DND-41 (cell line): ENCODE results near the gene CCDC89.

ENCODE experiments used
- ATAC-seq: fragments of 200-7000 bp; cut with Tn5 transposase; 3 replicates; pipeline ENCODE4 v1.9.1; 2021; ENCODE audit warnings: low read depth; ENCODE audit not compliant: insufficient read depth
- DNase-seq: peaks from one replicate; pipeline ENCODE4 v3.0.0-alpha.2; 2020
- H2AFZ ChIP-seq: 2 replicates; pipeline ENCODE4 v1.6.0; 2012; ENCODE audit warnings: low read depth, low read length
- H3K27ac ChIP-seq: 2 replicates; pipeline ENCODE4 v1.5.1; 2012; ENCODE audit warnings: low read length, inconsistent platforms
- H3K27me3 ChIP-seq: fragments of 200-600 bp; sonication (generic); 2 replicates; pipeline ENCODE4 v1.6.0; 2012; ENCODE audit warnings: low read length, mild to moderate bottlenecking, inconsistent platforms; ENCODE audit not compliant: insufficient read depth, poor library complexity
- H3K36me3 ChIP-seq: 2 replicates; pipeline ENCODE4 v1.5.1; 2012; ENCODE audit warnings: low read length, inconsistent platforms; ENCODE audit not compliant: insufficient read depth
- H3K4me1 ChIP-seq: 2 replicates; pipeline ENCODE4 v1.5.1; 2012; ENCODE audit warnings: mild to moderate bottlenecking, low read length; ENCODE audit not compliant: insufficient read depth
- H3K4me2 ChIP-seq: 2 replicates; pipeline ENCODE4 v1.6.0; 2012; ENCODE audit warnings: mild to moderate bottlenecking, moderate library complexity, low read length, inconsistent platforms; ENCODE audit not compliant: insufficient read depth
- H3K4me3 ChIP-seq, 2 experiments: fragments of 200-600 bp in 1 of 2; shearing (Covaris generic) in 1 of 2; 2 replicates each; pipeline ENCODE4 v1.5.1; 2012 to 2016; ENCODE audit warnings: inconsistent platforms in 2 of 2, low read length in 2 of 2, mild to moderate bottlenecking in 2 of 2, low read depth in 1 of 2, moderate library complexity in 1 of 2
- H3K79me2 ChIP-seq: 2 replicates; pipeline ENCODE4 v1.6.0; 2012; ENCODE audit warnings: low read length, inconsistent platforms; ENCODE audit not compliant: insufficient read depth
- H3K9ac ChIP-seq: 2 replicates; pipeline ENCODE4 v1.6.0; 2012; ENCODE audit warnings: low read depth, mild to moderate bottlenecking, inconsistent platforms, low read length, moderate library complexity
- H3K9me3 ChIP-seq: 2 replicates; pipeline ENCODE4 v1.5.1; 2012; ENCODE audit warnings: low read length, moderate library complexity, mild to moderate bottlenecking, inconsistent platforms; ENCODE audit not compliant: insufficient read depth, severe bottlenecking
- H4K20me1 ChIP-seq: 2 replicates; pipeline ENCODE4 v1.6.0; 2012; ENCODE audit warnings: low read length; ENCODE audit not compliant: insufficient read depth
- CTCF ChIP-seq: IDR thresholded peaks from 2 replicates; pipeline ENCODE4 v1.5.1; 2012; ENCODE audit warnings: borderline replicate concordance, low read length, moderate library complexity, mild to moderate bottlenecking; ENCODE audit not compliant: poor library complexity, severe bottlenecking; ENCODE audit errors: extremely low read depth
- EZH2 ChIP-seq: IDR thresholded peaks from 3 replicates; pipeline ENCODE4 v1.6.1; 2012; ENCODE audit warnings: borderline replicate concordance, low read depth, mild to moderate bottlenecking, moderate library complexity, low read length, inconsistent platforms; ENCODE audit not compliant: severe bottlenecking

The CCDC89 gene

DNA sequence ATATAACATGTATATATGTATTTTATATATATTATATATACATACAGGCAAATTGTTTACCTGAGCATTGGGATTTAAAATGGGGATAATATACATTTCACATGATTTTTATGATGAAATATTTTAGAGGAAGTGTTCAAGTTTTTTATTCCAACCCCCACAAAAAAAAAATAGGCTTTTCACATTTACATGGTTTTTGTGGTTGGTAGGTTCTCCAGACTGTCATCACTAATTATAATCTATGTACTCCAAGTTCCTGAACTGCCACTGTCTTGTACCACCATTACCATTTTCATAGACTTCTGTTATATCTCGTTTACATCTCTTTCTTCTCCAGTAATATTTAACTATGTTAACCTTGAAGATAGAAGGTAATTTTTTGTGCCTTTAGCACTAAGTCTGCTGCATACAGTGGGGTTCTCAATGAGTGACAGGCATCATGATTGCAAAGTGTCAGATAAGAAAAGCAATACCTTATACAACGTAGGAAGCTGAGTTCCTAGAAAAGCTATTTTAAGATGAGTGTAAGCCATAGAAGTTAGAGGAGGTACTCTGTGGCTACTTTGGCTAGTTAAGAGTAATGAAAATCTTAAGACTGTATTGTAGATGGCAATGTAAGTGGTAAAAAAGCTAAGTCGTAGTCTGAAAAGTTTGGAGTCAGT lies 33.1 kb downstream of the CCDC89 start:
- no peaks in the 10 kb centered on the region for H3K27me3 ChIP-seq
- no peak overlapping the region for H3K9ac ChIP-seq
- peaks cover 58% of the 10 kb centered on the region for H3K79me2 ChIP-seq
- no peak overlapping the region for H3K4me2 ChIP-seq
- peaks cover 23% of the 10 kb centered on the region for H3K4me1 ChIP-seq
- peaks cover 29% of the 10 kb centered on the region; the same call in 1 of the 2 replicates for H4K20me1 ChIP-seq
- H3K9me3 ChIP-seq, result no peaks in the 10 kb centered on the region
- H3K4me3 ChIP-seq, result no peak overlapping the region
- TF ChIP-seq EZH2 (no peak), CTCF (no peak)
- no peak overlapping the region for H3K27ac ChIP-seq
- DNase-seq (no peak), ATAC-seq (no peak)
- H2AFZ ChIP-seq, result no peak overlapping the region
- peaks cover 41% of the 10 kb centered on the region; the same call in 1 of the 2 replicates for H3K36me3 ChIP-seq

DNA sequence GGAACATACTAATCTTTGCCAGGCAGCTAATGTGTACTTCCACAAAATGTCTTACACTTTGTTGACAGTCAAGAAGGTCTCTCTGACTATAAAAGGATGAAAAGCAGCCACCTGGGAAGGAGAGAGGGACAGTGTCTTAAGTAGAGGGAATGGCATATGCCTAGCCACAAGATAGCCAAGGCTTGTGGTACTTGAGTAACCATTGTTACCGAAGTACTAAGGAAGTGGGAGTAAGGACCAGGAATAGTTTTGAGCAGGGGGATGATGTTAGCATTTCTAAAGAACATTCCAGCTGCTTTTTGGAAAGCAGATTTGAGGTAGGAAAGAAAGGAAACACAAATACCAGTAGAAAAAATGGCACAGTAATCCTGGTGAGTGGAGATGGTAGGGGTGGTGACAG lies 34.9 kb downstream of the CCDC89 start:
- no peak overlapping the region for H3K27ac ChIP-seq
- H4K20me1 ChIP-seq, result peaks cover 19% of the 10 kb centered on the region; the same call in 1 of the 2 replicates
- no peaks in the 10 kb centered on the region for H3K27me3 ChIP-seq
- DNase-seq (no peak), ATAC-seq (no peak)
- no peak overlapping the region for H3K4me2 ChIP-seq
- no peak overlapping the region for H3K4me3 ChIP-seq
- peaks cover 23% of the 10 kb centered on the region; the same call in 1 of the 2 replicates for H3K36me3 ChIP-seq
- no peak overlapping the region for H2AFZ ChIP-seq
- no peak overlapping the region for H3K9ac ChIP-seq
- no peaks in the 10 kb centered on the region for H3K9me3 ChIP-seq
- H3K4me1 ChIP-seq, result peaks cover 30% of the 10 kb centered on the region
- H3K79me2 ChIP-seq, result peaks cover 41% of the 10 kb centered on the region
- no peak for TF ChIP-seq CTCF
- TF ChIP-seq EZH2, result no peak

- DNase-seq (peak; percentile 89), ATAC-seq (peak; percentile 98)
- H3K9ac ChIP-seq, result peak within 1 kb of the TSS; percentile 58
- H2AFZ ChIP-seq, result peak within 1 kb of the TSS; percentile 94
- H4K20me1 ChIP-seq, result no peaks in the 10 kb centered on the region; the same call in 1 of the 2 replicates
- H3K27me3 ChIP-seq, result no peaks in the 10 kb centered on the region
- H3K79me2 ChIP-seq, result peaks cover 33% of the 10 kb centered on the region
- H3K36me3 ChIP-seq, result peaks cover 8% of the 10 kb centered on the region; the same call in 1 of the 2 replicates
- peaks cover 30% of the 10 kb centered on the region for H3K4me1 ChIP-seq
- no peak for TF ChIP-seq CTCF
- no peak for TF ChIP-seq EZH2
- H3K9me3 ChIP-seq, result no peaks in the 10 kb centered on the region
- peak within 1 kb of the TSS; percentile 65 for H3K4me2 ChIP-seq
- peak within 1 kb of the TSS; percentile 80 for H3K27ac ChIP-seq
- peak within 1 kb of the TSS; percentile 72 to 83 for H3K4me3 ChIP-seq
These were observed 38.2 kb downstream of the CCDC89 start, which contains the start of gene TMEM126A for GRCh38 chr11:85647604-85648299. Gene TMEM126A (plus strand): TSS chr11:85647967. CDS start chr11:85650256, 2,289 bp downstream.
